Activated effector memory CD4-positive, alpha-beta T cell treated with anti-CD3 and anti-CD28 coated beads, Interleukin-2, amount 50 U/mL, for 16 hours (primary cell): ENCODE data around the gene LOXL3.

Experiments used
- DNase-seq: peaks from one replicate; pipeline ENCODE4 v3.0.0-alpha.2; 2020

The LOXL3 gene

GRCh38 chr2:74553892-74554819 is at the start of gene LOXL3, which contains the start of gene DOK1:
LOXL3 (minus strand) TSS chr2:74553942; CDS start chr2:74552634, 1,308 bp downstream.
DOK1 (plus strand) TSS chr2:74554720; CDS start chr2:74554755, 35 bp downstream.
- peak; percentile 94 for DNase-seq

- DNase-seq: no peak
These were observed 49.0 kb upstream of the LOXL3 start for GRCh38 chr2:74602586-74603281.

DNA sequence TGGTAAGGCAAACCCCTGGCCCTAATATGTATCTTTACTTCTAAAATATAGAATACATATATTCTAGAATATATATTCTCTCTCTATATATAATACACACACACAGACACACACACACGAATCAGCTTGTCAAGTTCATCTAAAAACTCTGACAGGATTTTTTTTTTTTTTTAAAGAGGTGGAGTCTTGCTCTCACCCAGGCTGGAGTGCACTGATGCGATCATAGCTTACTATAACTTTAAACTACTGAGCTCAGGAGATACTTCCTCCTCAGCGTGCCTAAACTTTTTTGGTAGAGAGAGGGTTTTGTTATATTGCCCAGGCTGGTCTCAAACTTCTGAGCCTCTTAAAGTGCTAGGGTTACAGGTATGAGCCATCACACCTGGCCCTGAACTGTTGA is 45.9 kb upstream of the LOXL3 start:
- DNase-seq: no peak

DNA sequence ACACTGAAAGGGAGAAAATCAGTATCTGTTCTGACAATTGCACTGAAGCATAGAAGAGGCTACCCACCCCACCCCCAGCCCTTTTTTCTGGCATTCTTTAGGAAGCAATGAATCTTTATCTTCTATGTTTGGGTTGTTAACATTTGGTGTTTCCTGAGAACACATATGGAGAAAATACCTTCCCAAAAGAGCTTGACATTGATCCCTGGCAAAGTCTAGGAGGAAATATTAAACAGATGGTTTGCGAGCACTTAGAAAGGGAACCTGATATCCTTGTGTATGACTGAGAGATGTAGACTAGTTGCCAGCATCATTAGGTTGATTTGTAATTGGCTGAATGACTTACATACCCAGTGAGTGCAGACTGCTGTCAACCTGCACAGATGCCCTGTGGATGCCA is 43.7 kb upstream of the LOXL3 start:
- no peak for DNase-seq

DNA sequence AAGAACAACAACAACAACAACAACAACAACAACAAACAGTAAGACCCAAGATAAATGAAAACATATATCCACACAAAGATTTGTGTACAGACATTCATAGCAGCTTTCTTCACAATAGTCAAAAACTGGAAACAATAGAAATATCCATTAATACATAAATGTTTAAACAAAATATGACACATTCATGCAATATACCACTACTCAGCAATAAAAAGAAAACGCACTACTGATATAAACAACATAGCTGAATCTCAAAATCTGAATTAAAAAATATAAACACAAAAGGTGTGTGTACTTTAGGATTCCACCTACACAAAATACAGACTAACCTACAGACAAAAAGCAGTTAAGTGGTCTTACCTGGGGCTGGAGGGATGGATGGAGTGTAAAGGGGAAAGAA is 42.8 kb upstream of the LOXL3 start:
- no peak for DNase-seq

DNA sequence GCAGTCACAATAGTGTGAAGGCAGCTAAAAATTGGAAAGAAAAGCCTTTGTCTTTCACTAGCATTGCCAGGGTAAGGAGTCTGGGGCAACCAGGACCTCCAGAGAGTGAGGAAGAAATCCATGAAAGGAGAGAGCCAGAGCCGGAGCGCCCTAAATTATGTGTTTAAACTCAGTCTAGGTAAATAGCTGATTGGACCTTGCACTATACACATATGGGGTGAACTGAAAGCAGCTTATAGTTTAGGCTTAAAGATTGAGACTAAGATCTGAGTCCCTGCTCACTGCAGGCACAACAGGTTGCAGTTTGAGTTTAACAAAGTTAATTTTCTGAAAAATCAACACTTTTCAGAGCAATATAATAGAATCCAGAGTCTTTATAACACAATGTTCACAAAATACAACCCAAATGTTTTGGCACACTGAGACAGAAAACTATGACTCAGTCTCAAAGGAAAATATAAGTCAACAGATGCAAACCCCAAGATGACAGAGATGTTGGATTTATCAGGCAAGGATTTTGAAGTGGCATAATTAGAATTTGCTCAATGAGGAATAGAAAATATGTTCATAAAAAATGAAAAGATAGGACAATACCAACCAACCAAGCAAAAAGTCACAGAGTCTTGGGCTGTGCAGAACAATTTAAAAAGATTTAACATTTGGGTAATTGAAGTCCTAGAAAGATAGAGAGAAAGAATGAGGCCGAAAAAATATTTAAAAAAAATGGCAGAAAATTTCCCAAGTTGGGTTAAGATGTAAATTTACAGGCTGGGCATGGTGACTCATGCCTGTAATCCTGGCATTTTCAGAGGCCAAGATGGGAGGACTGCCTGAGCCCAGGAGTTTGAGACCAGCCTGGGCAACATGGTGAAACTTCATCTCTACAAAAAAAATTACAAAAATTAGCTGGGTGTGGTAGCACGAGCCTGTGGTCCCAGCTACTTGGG is 40.4 kb upstream of the LOXL3 start:
- DNase-seq: no peak

- no peak for DNase-seq
These were observed 34.9 kb upstream of the LOXL3 start for GRCh38 chr2:74588664-74589063.

GRCh38 chr2:74587664-74588277 is 34.0 kb upstream of the LOXL3 start:
- peak; percentile 81 for DNase-seq

- DNase-seq: no peak
These were observed 31.9 kb upstream of the LOXL3 start for GRCh38 chr2:74585406-74586185.

GRCh38 chr2:74584088-74584645 is 30.4 kb upstream of the LOXL3 start:
- DNase-seq: no peak

- no peak for DNase-seq
These were observed 29.8 kb upstream of the LOXL3 start for GRCh38 chr2:74583504-74583903.

DNA sequence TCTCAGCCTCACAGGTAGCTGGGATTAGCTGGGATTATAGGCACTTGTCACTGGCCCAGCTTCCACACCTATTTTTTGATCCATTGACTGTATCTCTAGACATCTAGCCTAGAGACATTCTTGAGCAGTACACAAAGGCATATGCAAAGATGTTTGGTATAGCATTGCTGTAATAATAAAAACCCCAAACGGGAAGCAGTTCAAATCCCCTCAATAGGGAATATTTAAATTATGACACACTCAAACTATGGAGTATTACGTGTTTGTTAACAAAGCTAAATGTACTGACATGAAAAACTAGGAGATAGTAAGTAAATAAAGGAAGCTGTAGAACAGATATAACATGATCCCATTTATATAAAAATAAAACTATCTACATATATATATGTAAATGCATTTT is 28.4 kb upstream of the LOXL3 start:
- DNase-seq: no peak

DNA sequence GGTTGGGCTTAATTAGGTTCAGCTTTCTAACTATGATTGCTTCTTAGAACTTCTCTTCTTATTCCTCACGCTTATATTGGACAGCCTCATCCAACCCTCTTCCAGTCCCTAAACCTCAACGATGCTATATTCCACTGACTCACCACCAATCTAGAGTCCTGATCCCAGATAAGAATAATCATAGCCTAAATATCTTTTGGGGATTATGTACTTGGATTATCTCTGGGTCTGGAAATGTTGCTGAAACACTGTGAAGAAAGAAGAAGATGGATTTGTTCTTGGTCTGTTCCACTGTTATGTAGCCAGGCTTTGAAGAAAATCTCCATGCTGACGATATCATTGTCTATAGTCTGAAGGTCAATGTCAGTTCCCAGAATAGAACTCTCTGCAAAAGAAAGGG is 27.7 kb upstream of the LOXL3 start:
- no peak for DNase-seq

DNA sequence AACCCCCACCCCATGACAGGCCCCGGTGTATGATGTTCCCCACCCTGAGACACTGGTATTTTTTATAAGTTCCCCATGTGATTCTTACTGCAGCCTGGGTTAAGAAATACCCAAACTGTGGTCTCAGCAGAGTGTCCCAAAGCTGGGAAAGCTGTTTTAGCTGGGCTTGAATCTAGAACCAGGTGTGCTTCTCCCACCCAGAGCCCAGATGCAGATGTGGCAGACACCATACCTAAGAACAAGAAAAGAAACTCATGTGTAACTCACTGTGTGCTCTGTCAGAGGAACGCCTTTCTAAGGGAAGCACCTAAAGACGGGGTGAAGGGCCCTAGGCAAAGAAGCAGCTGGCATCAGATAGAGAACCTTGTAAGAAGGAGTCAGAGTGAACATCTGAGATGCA is 24.7 kb upstream of the LOXL3 start:
- no peak for DNase-seq

DNA sequence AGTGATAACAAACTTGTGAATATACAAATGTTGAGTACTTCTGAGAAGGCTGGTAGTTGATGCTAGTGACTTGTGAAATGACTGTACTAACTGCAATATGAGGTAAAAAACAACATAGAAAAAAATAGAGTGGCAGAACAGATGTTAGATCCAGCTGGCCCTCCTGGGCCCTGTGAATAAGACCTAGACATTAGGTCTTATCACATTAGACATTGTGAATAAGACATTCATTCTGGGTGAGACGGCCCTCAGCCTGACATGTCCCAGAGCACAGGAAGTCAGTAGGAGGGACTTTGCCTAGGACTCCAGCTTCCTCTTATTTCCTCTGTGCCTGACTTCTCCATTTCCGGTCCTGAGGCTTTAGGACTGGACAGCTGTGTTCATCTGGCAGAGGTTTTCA is 23.7 kb upstream of the LOXL3 start:
- DNase-seq: no peak

- no peak for DNase-seq
These were observed 23.1 kb upstream of the LOXL3 start for GRCh38 chr2:74576863-74577229.

- DNase-seq: no peak
These were observed 22.6 kb upstream of the LOXL3 start for GRCh38 chr2:74576211-74576862.

GRCh38 chr2:74575320-74575719 is 21.6 kb upstream of the LOXL3 start:
- no peak for DNase-seq

DNA sequence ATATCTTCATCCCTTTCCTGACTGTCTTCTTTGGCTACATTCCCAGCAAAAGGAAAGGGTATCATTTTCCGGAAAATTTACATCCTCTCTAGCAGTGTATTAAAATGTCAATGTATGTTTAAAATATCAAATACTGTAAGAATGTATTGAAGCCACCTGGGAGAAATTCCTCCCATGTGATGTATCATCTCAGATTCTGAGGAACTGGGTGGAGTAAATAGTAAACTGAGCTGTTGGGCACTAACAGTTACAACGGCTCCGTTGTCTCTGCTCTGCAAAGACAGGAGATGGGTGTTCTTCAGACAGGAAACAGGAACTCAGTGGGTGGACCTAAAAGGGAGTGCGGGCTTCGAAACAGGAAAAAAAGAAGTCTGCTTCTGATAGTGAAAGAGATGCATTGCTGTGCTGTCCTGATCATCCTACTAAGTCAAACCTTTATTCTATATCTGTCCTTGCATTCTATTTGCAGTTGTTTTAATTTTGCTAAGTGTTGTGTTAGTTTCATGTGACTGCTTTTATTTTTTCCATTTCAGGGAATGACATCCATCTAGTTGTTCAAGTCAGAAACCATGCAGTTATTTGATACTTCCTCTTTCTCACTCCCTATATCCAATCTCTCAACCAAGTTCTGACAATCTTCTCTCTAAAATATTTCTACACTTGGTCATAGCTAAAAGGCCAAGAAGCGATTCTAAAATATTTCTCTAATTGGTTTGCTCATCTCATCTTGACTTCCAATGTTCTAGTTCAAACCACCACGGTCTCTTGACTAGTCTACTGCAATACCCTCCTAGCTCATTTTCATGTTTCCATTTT is 20.2 kb upstream of the LOXL3 start:
- DNase-seq: no peak
